ENCODE results near the gene CYP51A1.

DNA sequence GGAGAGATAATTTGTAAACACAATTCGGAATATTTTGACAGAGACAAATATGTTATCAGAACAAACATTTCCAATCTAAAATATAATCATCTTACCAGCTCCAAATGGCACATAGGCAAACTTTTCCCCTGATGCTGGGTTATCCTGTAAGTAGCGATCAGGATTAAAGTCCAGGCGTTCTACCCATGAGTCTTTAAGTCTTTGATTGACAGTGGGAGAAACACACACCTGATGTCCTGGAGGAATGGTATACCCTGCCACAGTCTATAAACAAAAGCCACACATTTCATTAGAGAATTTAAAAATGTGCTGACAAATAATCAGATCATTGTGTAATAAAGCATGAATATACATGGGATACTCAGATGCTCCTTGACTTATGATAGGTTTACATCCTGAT, 17.3 kb downstream of the CYP51A1 start:
- TF ChIP-seq POLR2A (IDR thresholded peaks at IDR 0.05) (no peak), CTCF (IDR thresholded peaks at IDR 0.05) (no peak)

Measured in esophagus squamous epithelium (tissue), 4 donors.